Left ventricle myocardium inferior (tissue), 1 donor: ENCODE results near the gene FITM2. TPM values are rescaled to one million over a fixed set of nuclear protein-coding genes. Genes with fewer than 3 reads are reported as not detected.
A peak's percentile ranks its signal among the peaks of the same experiment; 100 is the strongest.
"Not testable (repeated sequence)": the region's sequence is repeated elsewhere in the genome, so short reads cannot be mapped to it uniquely, and the experiment has no call there.

ENCODE experiments used
- DNase-seq: peaks from one replicate; pipeline ENCODE4 v3.0.0-alpha.2; 2020
- H3K27ac ChIP-seq: fragments of 200-600 bp; replicated peaks from 2 replicates; pipeline ENCODE4 v1.8.0; 2021
- H3K27me3 ChIP-seq: fragments of 200-600 bp; 2 replicates; pipeline ENCODE4 v1.8.0; 2021; ENCODE audit warnings: low read depth
- H3K36me3 ChIP-seq: fragments of 200-600 bp; 2 replicates; pipeline ENCODE4 v1.8.0; 2021
- H3K4me1 ChIP-seq: fragments of 200-600 bp; 2 replicates; pipeline ENCODE4 v1.8.0; 2021
- H3K4me3 ChIP-seq: fragments of 200-600 bp; 2 replicates; pipeline ENCODE4 v1.8.0; 2021; ENCODE audit warnings: mild to moderate bottlenecking, moderate library complexity
- H3K9me3 ChIP-seq: fragments of 200-600 bp; replicated peaks from 2 replicates; pipeline ENCODE4 v1.8.0; 2021
- intact Hi-C: fragments of 100-400 bp; cut with micrococcal nuclease; formaldehyde crosslinking; loops from one replicate; pipeline ENCODE4 v1.11.0; 2022
- total RNA-seq: library from RNA; stranded (reverse); fragmentation: NEBNext Ultra II Directional; extraction: Animal tissue kit (Norgen Biotek cat#: 25700); gene quantifications from one replicate; pipeline ENCODE4 v1.2.1, GENCODE V29; 2021
- TF ChIP-seq, protein P1 (sequence below): fragments of 200-600 bp; IDR thresholded peaks from 2 replicates; pipeline ENCODE4 v1.8.0; 2021; ENCODE audit warnings: antibody characterized with exemption, mild to moderate bottlenecking, borderline replicate concordance
- donor health status: DM: no; HTN: yes; CAD: no; lungs with severe emphysema.

The FITM2 gene
- total RNA-seq, 1 donor from 2014 or later = 160 TPM

DNA sequence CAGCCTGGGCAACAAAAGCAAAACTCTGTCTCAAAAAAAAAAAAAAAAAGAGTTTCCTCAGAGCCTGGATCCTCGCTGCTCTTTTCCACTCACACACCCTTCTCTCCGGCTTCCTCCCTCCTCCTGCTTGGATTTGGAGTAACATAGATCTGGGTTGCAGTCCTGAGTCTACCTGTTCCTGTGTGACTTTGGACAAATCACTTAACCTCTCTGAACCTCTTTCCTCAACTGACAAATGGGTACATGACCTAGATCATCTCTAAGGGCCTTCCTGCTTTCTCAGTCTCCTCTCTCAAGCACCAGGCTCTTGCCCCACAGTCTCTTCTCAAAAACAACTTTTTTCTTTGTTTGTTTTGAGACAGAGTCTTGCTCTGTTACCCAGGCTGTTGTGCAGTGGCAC, 20.2 kb upstream of the FITM2 start:
- intact Hi-C loops = no loop called here
- peaks cover 5% of the 10 kb centered on the region for H3K4me1 ChIP-seq
- no peak overlapping the region for H3K4me3 ChIP-seq
- H3K27me3 ChIP-seq = peaks cover 36% of the 10 kb centered on the region
- H3K36me3 ChIP-seq = no peaks in the 10 kb centered on the region
- H3K27ac ChIP-seq = no peak overlapping the region
- TF ChIP-seq, protein P1, sequence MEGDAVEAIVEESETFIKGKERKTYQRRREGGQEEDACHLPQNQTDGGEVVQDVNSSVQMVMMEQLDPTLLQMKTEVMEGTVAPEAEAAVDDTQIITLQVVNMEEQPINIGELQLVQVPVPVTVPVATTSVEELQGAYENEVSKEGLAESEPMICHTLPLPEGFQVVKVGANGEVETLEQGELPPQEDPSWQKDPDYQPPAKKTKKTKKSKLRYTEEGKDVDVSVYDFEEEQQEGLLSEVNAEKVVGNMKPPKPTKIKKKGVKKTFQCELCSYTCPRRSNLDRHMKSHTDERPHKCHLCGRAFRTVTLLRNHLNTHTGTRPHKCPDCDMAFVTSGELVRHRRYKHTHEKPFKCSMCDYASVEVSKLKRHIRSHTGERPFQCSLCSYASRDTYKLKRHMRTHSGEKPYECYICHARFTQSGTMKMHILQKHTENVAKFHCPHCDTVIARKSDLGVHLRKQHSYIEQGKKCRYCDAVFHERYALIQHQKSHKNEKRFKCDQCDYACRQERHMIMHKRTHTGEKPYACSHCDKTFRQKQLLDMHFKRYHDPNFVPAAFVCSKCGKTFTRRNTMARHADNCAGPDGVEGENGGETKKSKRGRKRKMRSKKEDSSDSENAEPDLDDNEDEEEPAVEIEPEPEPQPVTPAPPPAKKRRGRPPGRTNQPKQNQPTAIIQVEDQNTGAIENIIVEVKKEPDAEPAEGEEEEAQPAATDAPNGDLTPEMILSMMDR = no peak
- H3K9me3 ChIP-seq = no peaks in the 10 kb centered on the region
- DNase-seq = no peak

DNA sequence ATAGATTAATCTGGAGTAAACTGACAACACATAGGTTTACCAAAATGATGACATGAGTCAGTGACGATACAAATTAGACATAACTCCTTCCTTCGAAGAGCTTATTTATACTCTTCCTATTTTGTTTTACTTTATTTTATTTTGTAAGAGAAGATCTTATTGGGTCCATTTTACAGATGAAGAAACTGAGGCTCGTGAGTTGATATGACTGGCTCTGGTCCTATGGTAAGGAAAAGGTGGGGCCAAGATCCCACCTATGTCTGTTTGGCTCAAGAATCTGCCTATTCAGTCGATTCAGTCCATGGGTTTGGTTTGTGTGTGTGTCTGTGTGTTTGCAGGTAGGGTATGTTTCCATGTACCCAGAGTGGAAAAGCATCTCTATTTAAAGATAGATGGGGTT, 17.4 kb upstream of the FITM2 start:
- Histone ChIP-seq H3K27ac (no peak overlapping the region), H3K27me3 (peaks cover 16% of the 10 kb centered on the region), H3K9me3 (no peaks in the 10 kb centered on the region), H3K4me1 (peaks cover 5% of the 10 kb centered on the region), H3K36me3 (no peaks in the 10 kb centered on the region), H3K4me3 (no peak overlapping the region)
- TF ChIP-seq, protein P1 = no peak
- intact Hi-C loops = no loop called here
- no peak for DNase-seq

DNA sequence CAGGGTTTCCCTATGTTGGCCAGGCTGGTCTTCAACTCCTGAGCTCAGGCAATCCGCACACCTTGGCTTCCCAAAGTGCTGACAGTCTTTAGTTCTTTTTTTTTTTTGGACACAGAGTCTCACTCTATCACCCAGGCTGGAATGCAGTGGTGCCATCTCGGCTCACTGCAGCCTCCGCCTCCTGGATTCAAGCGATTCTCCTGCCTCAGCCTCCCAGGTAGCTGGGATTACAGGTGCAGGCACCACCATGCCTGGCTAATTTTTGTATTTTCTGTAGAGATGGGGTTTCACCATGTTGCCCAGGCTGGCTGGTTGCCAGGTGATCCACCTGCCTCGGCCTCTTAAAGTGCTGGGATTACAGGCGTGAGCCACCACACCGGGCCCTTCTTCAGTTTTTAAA, 16.7 kb upstream of the FITM2 start:
- H3K9me3 ChIP-seq, H3K4me1 ChIP-seq, H3K4me3 ChIP-seq, H3K27ac ChIP-seq, DNase-seq, H3K36me3 ChIP-seq, intact Hi-C loops: not testable (repeated sequence)
- H3K27me3 ChIP-seq = peaks cover 16% of the 10 kb centered on the region

DNA sequence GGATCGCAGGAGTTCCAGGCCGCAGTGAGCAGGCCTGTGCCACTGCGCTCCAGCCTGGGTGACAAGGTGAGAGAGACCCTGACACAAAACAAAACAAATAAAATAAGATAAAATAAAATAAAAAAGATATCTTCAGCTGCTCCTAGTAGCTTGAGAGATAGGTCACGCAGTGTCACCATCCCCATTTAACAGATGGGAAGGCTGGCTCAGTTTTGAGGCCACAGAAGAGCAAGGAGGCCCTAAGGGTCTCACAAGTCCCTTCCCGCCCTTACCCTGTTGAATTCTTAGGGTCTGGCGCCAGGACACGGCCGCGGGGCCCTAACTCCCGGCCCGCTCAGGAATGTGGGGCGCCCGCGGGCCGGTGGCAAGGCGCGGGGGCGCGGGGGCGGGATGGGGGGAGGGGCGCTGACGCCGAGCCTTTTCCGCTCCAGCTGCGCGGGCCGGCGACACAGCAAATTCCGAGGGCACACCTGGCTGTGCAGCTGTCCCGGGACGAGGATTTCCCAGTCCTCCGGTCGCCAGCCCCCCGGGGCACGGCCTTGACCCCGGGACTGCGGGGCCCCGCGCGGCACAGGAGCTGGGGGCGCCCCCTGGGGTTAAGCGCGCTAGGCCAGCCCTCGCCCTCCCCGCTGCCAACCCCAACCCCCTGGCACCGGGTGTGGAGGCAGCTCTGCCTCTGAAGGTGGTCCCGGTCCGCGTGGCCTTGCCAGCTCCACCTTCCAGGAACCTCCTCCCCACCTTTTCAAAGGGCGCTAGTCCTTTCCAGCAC, 15.6 kb upstream of the FITM2 start:
- TF ChIP-seq, protein P1 = no peak
- Histone ChIP-seq H3K4me1 (peaks cover 5% of the 10 kb centered on the region), H3K27me3 (peaks cover 16% of the 10 kb centered on the region), H3K27ac (no peak overlapping the region), H3K9me3 (no peaks in the 10 kb centered on the region), H3K4me3 (peak overlapping the region; percentile 64), H3K36me3 (no peaks in the 10 kb centered on the region)
- intact Hi-C loops = no loop called here
- no peak for DNase-seq

DNA sequence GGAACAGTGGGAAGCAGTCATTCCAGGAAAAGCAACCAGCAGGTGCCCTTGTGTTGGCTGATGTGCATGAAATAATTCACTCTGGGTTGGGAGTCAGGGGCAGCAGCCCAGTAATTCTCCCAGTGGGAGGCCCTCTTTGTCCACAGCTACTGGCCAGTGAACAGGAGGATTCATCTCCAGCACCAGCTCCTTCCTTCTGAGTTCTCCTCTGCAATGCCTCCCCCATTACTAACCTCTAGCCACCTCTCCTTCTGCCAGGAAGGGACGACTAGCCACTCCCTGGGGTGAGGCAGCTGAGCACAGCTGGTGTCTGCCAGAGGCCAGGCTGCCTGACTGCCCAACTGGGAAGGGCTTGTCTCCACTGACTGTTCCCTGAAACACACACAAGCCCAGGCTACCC, 13.3 kb upstream of the FITM2 start:
- no peak overlapping the region for H3K4me3 ChIP-seq
- DNase-seq = no peak
- H3K27me3 ChIP-seq = peaks cover 9% of the 10 kb centered on the region
- H3K4me1 ChIP-seq = peaks cover 5% of the 10 kb centered on the region
- no peak overlapping the region for H3K27ac ChIP-seq
- intact Hi-C loops = no loop called here
- no peaks in the 10 kb centered on the region for H3K9me3 ChIP-seq
- TF ChIP-seq, protein P1 = no peak
- no peaks in the 10 kb centered on the region for H3K36me3 ChIP-seq

DNA sequence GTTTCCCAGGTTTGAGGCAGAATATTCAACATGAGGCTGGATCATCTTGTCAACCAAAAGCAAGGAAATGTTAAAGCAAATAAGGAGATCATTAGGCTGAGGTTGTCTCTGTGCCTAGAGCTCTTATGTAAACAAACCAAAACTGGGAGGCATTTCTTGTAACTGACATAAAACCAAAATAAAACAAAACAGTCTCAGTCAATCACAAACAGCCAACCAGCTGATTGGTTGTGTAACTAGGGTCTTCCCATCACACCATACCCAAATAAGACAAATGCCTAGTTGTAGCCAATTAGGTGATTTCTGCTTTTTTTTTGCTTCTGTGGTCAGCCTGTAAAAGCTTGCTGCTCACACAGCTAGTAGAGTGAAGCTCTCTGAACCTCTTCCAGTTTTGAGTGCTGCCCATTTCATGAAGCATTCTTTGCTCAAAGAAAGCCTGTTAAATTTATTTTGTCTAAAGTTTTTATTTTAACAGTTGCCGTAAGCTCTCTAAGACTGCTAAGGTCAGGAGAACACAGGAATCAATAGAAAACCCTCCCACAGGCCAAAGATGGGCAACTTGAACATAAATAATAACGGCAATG, 8.9 kb upstream of the FITM2 start:
- H3K36me3 ChIP-seq = no peaks in the 10 kb centered on the region
- no peaks in the 10 kb centered on the region for H3K27me3 ChIP-seq
- no peak for DNase-seq
- no peaks in the 10 kb centered on the region for H3K4me1 ChIP-seq
- H3K27ac ChIP-seq = no peak overlapping the region
- no peak overlapping the region for H3K4me3 ChIP-seq
- H3K9me3 ChIP-seq = no peaks in the 10 kb centered on the region
- intact Hi-C loops = no loop called here
- TF ChIP-seq, protein P1 = no peak
